Measurements from ENCODE around the gene SIK3.
"Not testable (repeated sequence)": the region's sequence is repeated elsewhere in the genome, so short reads cannot be mapped to it uniquely, and the experiment has no call there.

SIK3 gene

GRCh38 chr11:117042689-117043088 is 55.5 kb downstream of the SIK3 start:
- no peak for DNase-seq

- DNase-seq: no peak
Measured at GRCh38 chr11:117039900-117040299, 58.3 kb downstream of the SIK3 start.

GRCh38 chr11:117039270-117039669 is 59.0 kb downstream of the SIK3 start:
- no peak for DNase-seq

GRCh38 chr11:117037975-117038350 is 60.3 kb downstream of the SIK3 start:
- DNase-seq: no peak

- no peak for DNase-seq
Measured at GRCh38 chr11:117037279-117037974, 60.8 kb downstream of the SIK3 start.

GRCh38 chr11:117034901-117035300 is 63.3 kb downstream of the SIK3 start:
- DNase-seq: no peak

GRCh38 chr11:117026593-117027330 is 71.5 kb downstream of the SIK3 start:
- no peak for DNase-seq

- not testable (repeated sequence) for DNase-seq
Measured at GRCh38 chr11:117023707-117024106, 74.5 kb downstream of the SIK3 start.

- no peak for DNase-seq
Measured at GRCh38 chr11:117023178-117023577, 75.0 kb downstream of the SIK3 start.

GRCh38 chr11:117022526-117022925 is 75.7 kb downstream of the SIK3 start:
- no peak for DNase-seq

- DNase-seq: no peak
Measured at GRCh38 chr11:117020869-117021564, 77.2 kb downstream of the SIK3 start.

- no peak for DNase-seq
Measured at GRCh38 chr11:117020287-117020686, 77.9 kb downstream of the SIK3 start.

- DNase-seq: no peak
Measured at GRCh38 chr11:117019871-117020270, 78.4 kb downstream of the SIK3 start.

GRCh38 chr11:117017456-117017855 is 80.8 kb downstream of the SIK3 start:
- DNase-seq: no peak

- DNase-seq: no peak
Measured at GRCh38 chr11:117016747-117017146, 81.5 kb downstream of the SIK3 start.

- no peak for DNase-seq
Measured at GRCh38 chr11:117016246-117016645, 82.0 kb downstream of the SIK3 start.

- no peak for DNase-seq
Measured at GRCh38 chr11:117011541-117011898, 86.7 kb downstream of the SIK3 start.

- no peak for DNase-seq
Measured at GRCh38 chr11:117010808-117011540, 87.3 kb downstream of the SIK3 start.

GRCh38 chr11:117009905-117010605 is 88.2 kb downstream of the SIK3 start:
- DNase-seq: no peak

- no peak for DNase-seq
Measured at GRCh38 chr11:117005758-117006157, 92.5 kb downstream of the SIK3 start.

- DNase-seq: no peak
Measured at GRCh38 chr11:117002639-117003299, 95.5 kb downstream of the SIK3 start.

Data from NCI-H1694 (cell line).